Endothelial cell of umbilical vein (primary cell): Measurements from ENCODE around the gene ABCA2. TPM values are rescaled to one million over a fixed set of nuclear protein-coding genes. Genes with fewer than 3 reads are reported as not detected.
A peak's percentile ranks its signal among the peaks of the same experiment; 100 is the strongest.

Experiments
- BruUV-seq: library from RNA; stranded (reverse); fragments of 400-500 nt; replicated peaks from 2 replicates; lab custom pipeline; 2021; lab: Mats Ljungman, UMichigan
- CTCF ChIA-PET: fragments of 300-600, 350-600 bp; sonication (Branson Sonifier 250); formaldehyde crosslinking; loops from one replicate; lab custom pipeline; 2021; ENCODE audit warnings: antibody characterized with exemption, inconsistent platforms; lab: Charles Lee
- POLR2A ChIA-PET: fragments of 300-600, 350-600 bp; sonication (Branson Sonifier 250); formaldehyde crosslinking; loops from one replicate; lab custom pipeline; 2021; ENCODE audit warnings: antibody characterized with exemption, inconsistent platforms; lab: Charles Lee
- DNase-seq: peaks from one replicate; pipeline ENCODE4 v3.0.0-alpha.2; 2011; ENCODE audit warnings: low read depth, low spot score
- FAIRE-seq: peaks from 2 replicates; lab custom pipeline; 2011; peaks lifted over from hg19 to GRCh38; lab: Jason Lieb, UNC
- H2AFZ ChIP-seq: 2 replicates; pipeline ENCODE4 v1.6.0; 2012; ENCODE audit warnings: low read depth, low read length, control low read depth, inconsistent platforms
- H3K27ac ChIP-seq: 2 replicates; pipeline ENCODE4 v1.5.1; 2011; ENCODE audit warnings: low read depth, mild to moderate bottlenecking, control low read depth, low read length, moderate library complexity; ENCODE audit not compliant: insufficient read depth
- H3K27me3 ChIP-seq, 2 experiments: 2 replicates each; pipeline versions ENCODE4 v1.6.0 to v1.6.1; 2011; ENCODE audit warnings: low read length in 2 of 2, mixed read lengths in 1 of 2; ENCODE audit not compliant: control insufficient read depth in 2 of 2, insufficient read depth in 2 of 2
- H3K36me3 ChIP-seq, 2 experiments: 2 replicates in 1 of 2; 3 replicates in 1 of 2; pipeline ENCODE4 v1.5.1; 2011; ENCODE audit warnings: low read length in 2 of 2, mild to moderate bottlenecking in 1 of 2, moderate library complexity in 1 of 2; ENCODE audit not compliant: control insufficient read depth in 2 of 2, insufficient read depth in 2 of 2; ENCODE audit errors: extremely low read depth in 1 of 2
- H3K4me1 ChIP-seq: 3 replicates; pipeline ENCODE4 v1.5.1; 2011; ENCODE audit warnings: mild to moderate bottlenecking, low read length; ENCODE audit not compliant: control insufficient read depth, insufficient read depth; ENCODE audit errors: extremely low read depth
- H3K4me2 ChIP-seq: 2 replicates; pipeline ENCODE4 v1.6.1; 2011; ENCODE audit warnings: low read length, control low read depth, mixed read lengths; ENCODE audit not compliant: insufficient read depth
- H3K4me3 ChIP-seq, 3 experiments: fragments of 200-600 bp in 1 of 3; sonication (generic), shearing (Covaris generic) in 1 of 3; replicated peaks in 1 of 3; 2 replicates each; pipeline ENCODE4 v1.5.1; 2011 to 2016; ENCODE audit warnings: control low read depth in 3 of 3, low read length in 3 of 3, mild to moderate bottlenecking in 2 of 3, inconsistent platforms in 1 of 3, low read depth in 1 of 3, moderate library complexity in 1 of 3; ENCODE audit not compliant: insufficient read depth in 1 of 3
- H3K79me2 ChIP-seq: 2 replicates; pipeline ENCODE4 v1.6.0; 2012; ENCODE audit warnings: low read length, inconsistent platforms; ENCODE audit not compliant: control insufficient read depth, insufficient read depth
- H3K9ac ChIP-seq: replicated peaks from 2 replicates; pipeline ENCODE3; 2011; ENCODE audit warnings: low read length, control low read depth; ENCODE audit not compliant: insufficient read depth; ENCODE audit errors: extremely low read depth
- H3K9me1 ChIP-seq: replicated peaks from 3 replicates; pipeline ENCODE4 v1.6.0; 2011; ENCODE audit warnings: mild to moderate bottlenecking, low read length; ENCODE audit not compliant: control insufficient read depth, insufficient read depth; ENCODE audit errors: extremely low read depth
- H3K9me3 ChIP-seq: replicated peaks from 2 replicates; pipeline ENCODE4 v1.5.1; 2012; ENCODE audit warnings: low read length, inconsistent platforms; ENCODE audit not compliant: control insufficient read depth, insufficient read depth
- H4K20me1 ChIP-seq: replicated peaks from 2 replicates; pipeline ENCODE3; 2011; ENCODE audit warnings: mild to moderate bottlenecking, low read length; ENCODE audit not compliant: control insufficient read depth, insufficient read depth; ENCODE audit errors: extremely low read depth
- EZH2 ChIP-seq: IDR thresholded peaks from 2 replicates; pipeline ENCODE4 v1.6.1; 2012; ENCODE audit warnings: borderline replicate concordance, low read depth, mild to moderate bottlenecking, moderate library complexity, low read length, inconsistent platforms; ENCODE audit not compliant: severe bottlenecking
- GATA2 ChIP-seq: IDR thresholded peaks from 2 replicates; pipeline ENCODE4 v1.7.0; 2011; ENCODE audit warnings: low read depth, mild to moderate bottlenecking, moderate library complexity, mixed read lengths, low read length; ENCODE audit not compliant: insufficient read length, insufficient read depth
- MAX ChIP-seq: IDR thresholded peaks from 2 replicates; pipeline ENCODE4 v1.6.1; 2011; ENCODE audit not compliant: insufficient read depth, insufficient read length
- POLR2AphosphoS5 ChIP-seq: IDR thresholded peaks from 2 replicates; pipeline ENCODE4 v1.6.1; 2012; ENCODE audit warnings: low read depth, mild to moderate bottlenecking, control low read depth, low read length, moderate library complexity; ENCODE audit not compliant: insufficient read depth
- dilution Hi-C: fragments of 300-500 bp; cut with MboI; formaldehyde crosslinking; loops from one replicate; pipeline ENCODE4 v1.15.0; 2019; ENCODE audit warnings: low sequenced_read_pairs; ENCODE audit not compliant: extremely low pct_ligation_motif_present
- intact Hi-C: fragments of 100-400 bp; cut with micrococcal nuclease; formaldehyde crosslinking; loops from one replicate; pipeline ENCODE4 v1.10.0; 2022
- polyA plus RNA-seq, 4 experiments: library from polyadenylated mRNA; depleted of rRNA in 3 of 4; stranded (reverse) in 3 of 4; unstranded in 1 of 4; fragments of >200 nt; gene quantifications; 2 replicates each; pipeline versions ENCODE4 v1.2.1 to v1.2.3, GENCODE V29; 2011 to 2012; ENCODE audit warnings: missing spikeins in 1 of 4
- total RNA-seq: library from RNA; stranded (reverse); gene quantifications from 2 replicates; pipeline ENCODE4 v1.2.3, GENCODE V29; 2021

Gene ABCA2
- total and polyA plus RNA-seq, 2 donors (not counting 3 experiments of a cell fraction or from before 2014, with no cell fraction given), result 20.0 to 29.1 TPM

GRCh38 chr9:137052998-137053943 is 25.2 kb upstream of the ABCA2 start:
- H3K36me3 ChIP-seq, result no peaks in the 10 kb centered on the region
- no TSS peak for BruUV-seq
- H3K9me1 ChIP-seq, result no peaks in the 10 kb centered on the region
- H3K4me2 ChIP-seq, result no peak overlapping the region
- H2AFZ ChIP-seq, result no peak overlapping the region
- no peaks in the 10 kb centered on the region for H3K4me1 ChIP-seq
- CTCF ChIA-PET, result interaction anchor here (0.9 to 2.0 kb wide), 5 partner anchors 11 to 24 kb away, joined by 3 to 12 read pairs (median 7); no protein-coding TSS in a partner anchor
- FAIRE-seq, result no peak
- no peak overlapping the region for H3K27ac ChIP-seq
- peaks cover 8 to 21% of the 10 kb centered on the region in 2 experiments for H3K27me3 ChIP-seq
- no peak for DNase-seq
- no peaks in the 10 kb centered on the region for H4K20me1 ChIP-seq
- dilution Hi-C loops (no loop called here), intact Hi-C loops (no loop called here)
- H3K9me3 ChIP-seq, result no peaks in the 10 kb centered on the region
- no peaks in the 10 kb centered on the region for H3K79me2 ChIP-seq
- POLR2A ChIA-PET, result no interaction called here
- no peak for TF ChIP-seq POLR2AphosphoS5
- TF ChIP-seq EZH2, result peak; percentile 97
- no peak overlapping the region for H3K4me3 ChIP-seq
- no peak overlapping the region for H3K9ac ChIP-seq

- FAIRE-seq, result no peak
- H3K27ac ChIP-seq, result no peak overlapping the region
- H3K9me3 ChIP-seq, result no peaks in the 10 kb centered on the region
- no peak overlapping the region for H3K4me2 ChIP-seq
- no peak for DNase-seq
- intact Hi-C loops (no loop called here), dilution Hi-C loops (no loop called here)
- CTCF ChIA-PET, result interaction anchor here (0.9 to 2.0 kb wide), 5 partner anchors 12 to 23 kb away, joined by 3 to 12 read pairs (median 7); no protein-coding TSS in a partner anchor
- no peak overlapping the region for H2AFZ ChIP-seq
- H3K9me1 ChIP-seq, result no peaks in the 10 kb centered on the region
- POLR2A ChIA-PET, result no interaction called here
- no peak overlapping the region for H3K4me3 ChIP-seq
- H3K79me2 ChIP-seq, result no peaks in the 10 kb centered on the region
- H3K36me3 ChIP-seq, result no peaks in the 10 kb centered on the region
- H3K27me3 ChIP-seq, result peaks cover 8 to 21% of the 10 kb centered on the region in 2 experiments
- no peak overlapping the region for H3K9ac ChIP-seq
- H3K4me1 ChIP-seq, result no peaks in the 10 kb centered on the region
- no TSS peak for BruUV-seq
- H4K20me1 ChIP-seq, result no peaks in the 10 kb centered on the region
- no peak for TF ChIP-seq MAX
- no peak for TF ChIP-seq EZH2
- TF ChIP-seq GATA2, result no peak
Observed at GRCh38 chr9:137052293-137052692, 24.3 kb upstream of the ABCA2 start.
